Stimulated activated CD8-positive, alpha-beta memory T cell treated with anti-CD3 and anti-CD28 coated beads, Interleukin-15, amount 100 ng/mL, for 48 hours (primary cell): ENCODE data around the gene ANKK1.

ENCODE experiments used
- DNase-seq, 2 donors: peaks; one replicate each; pipeline ENCODE4 v3.0.0-alpha.2; 2020; ENCODE audit warnings: low read depth in 2 of 2

The ANKK1 gene

DNA sequence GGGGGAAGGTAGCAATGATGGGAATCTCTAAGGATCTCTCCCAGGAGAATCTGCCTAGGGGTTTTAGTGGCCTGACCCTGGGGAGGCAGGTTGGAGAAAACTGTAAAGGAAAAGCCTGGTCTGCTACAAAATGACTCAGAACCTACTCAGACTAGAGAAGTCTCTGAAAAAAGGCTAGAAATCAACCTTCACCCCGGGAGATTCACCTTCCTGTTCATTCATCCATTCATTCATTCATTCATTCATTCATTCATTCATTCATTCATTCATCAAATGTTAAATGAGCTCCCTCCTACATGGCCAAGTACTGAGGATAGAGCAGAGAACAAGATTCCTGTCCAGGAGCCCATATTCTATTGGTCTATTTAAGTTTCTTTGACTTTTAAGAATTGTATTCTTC, 8.9 kb upstream of the ANKK1 start:
- DNase-seq, result no peak

DNA sequence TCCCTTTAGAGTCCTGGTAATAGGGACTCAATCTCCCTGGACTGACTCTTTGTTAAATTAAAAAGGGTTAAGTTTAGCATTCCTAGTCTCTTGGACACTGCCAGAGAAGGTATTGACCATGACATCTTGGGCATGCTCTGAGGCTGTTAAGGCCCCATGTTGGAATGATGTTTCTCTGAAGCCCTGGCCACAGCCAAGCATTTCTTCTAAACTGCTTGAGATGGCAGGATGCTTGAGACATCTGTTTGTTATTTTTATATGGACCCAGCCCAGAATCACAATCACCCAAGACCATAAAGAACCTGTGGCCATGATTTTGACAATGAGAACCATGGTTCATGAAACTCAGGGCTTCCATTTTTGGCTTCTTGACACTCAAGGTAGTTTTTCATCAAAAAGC, 5.5 kb upstream of the ANKK1 start:
- DNase-seq, result no peak

DNA sequence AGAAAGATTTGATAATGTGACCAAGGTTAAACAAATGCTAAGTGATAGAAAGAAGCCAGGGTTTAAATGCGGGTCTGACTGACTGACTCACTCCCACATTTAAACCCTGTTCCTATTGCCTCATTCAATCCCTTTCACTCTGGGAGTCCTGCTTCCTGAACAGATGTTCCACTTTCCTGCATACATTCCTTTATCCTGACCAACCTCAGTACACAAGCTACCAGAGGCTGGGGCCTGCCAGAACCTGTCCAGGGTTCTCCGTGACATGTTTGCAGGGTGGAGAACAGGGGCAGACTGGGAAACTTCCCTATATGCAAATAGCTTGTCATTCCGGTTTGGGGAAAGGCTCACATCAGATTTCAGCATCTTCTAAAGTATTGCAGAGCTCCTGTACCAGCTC, 3.0 kb upstream of the ANKK1 start:
- no peak for DNase-seq

DNA sequence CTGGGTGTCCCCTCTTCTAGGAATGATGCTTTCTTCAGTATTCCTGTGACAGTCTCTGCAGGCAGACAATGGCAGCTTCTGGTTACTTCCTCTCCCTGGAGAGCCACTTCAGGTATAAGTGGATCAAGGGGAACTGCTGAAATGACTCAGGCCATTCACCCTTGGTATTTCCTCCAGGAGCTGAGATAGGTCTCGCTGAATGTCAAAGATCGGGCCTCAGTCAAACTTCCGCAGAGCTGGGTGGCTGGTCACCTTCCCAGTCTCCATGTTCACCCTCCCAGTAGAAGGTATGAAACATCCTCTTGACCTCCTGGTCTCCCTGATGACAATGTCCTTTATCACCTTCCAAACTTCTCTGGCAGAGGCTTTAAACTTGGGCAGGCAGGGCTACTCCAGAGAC, 1.8 kb upstream of the ANKK1 start:
- no peak for DNase-seq

DNA sequence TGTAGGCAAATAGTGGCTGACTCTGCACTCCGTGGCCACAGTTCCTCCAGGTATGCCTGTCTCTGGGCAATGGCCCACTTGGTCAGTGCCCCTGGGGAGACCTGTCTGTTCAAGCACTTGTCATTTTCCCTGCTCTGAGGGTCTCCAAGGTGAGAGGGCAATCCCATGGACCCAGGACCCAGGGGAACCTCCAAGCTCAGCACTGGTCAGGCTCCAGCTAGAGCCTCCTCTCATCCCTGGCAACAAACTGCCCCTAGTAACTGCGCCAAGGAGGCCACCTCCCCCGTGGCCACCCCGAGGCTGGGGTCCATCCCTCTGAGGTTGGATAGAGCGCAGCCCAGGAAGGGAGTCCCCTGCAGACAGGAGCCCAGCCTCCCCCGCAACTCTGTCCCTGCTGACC, 713 bp upstream of the ANKK1 start:
- DNase-seq, result no peak

DNA sequence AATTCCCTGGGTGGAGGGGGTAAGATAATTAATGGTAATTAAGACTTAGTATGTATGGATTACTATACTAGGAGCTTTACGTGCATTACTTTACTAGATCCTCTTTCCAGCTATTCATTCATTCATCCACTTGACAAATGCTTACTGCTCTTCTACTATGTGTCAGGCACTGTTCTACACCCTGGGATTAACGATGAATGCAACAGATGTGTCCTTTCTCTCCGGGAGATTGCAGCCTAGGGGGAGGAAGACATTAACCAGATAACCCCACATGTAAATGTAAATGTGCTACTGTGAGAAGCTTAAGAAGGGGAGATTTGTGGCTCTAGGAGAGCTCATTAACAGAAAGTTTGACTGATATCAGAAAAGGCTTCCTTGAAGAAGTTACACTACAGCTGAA, 1.7 kb downstream of the ANKK1 start:
- DNase-seq, result no peak

DNA sequence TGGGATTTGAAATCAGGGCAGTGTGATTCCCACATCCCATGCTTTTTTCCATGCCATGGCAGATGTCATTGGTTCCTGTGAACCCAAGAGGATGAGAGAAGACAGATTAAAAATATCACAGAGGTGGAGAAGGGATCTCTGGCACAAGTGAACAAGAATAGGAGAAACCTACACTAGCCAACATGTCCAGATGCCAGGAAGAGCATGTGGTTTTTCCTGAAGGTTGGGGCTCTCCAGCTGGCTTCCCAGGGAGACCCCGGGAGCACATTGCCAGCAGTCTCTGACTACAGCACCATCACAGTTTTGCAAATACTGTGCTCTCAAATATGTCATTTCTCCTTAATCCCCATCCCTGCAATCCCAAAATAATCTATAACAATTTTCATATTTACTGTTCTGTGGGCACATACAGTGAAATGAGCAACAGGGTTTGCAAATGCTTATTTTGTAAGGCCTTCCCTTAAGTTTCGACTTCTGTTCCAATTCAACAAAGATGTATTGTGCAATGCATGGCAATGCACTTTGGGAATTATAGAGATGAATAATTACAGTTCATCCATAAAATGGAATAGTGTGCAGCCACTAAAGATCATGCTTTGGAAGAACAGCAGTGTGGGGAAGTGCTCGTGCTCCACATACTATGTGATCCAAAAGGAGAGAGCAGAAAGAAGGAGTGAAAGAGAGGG, 4.8 kb downstream of the ANKK1 start:
- DNase-seq, result no peak

DNA sequence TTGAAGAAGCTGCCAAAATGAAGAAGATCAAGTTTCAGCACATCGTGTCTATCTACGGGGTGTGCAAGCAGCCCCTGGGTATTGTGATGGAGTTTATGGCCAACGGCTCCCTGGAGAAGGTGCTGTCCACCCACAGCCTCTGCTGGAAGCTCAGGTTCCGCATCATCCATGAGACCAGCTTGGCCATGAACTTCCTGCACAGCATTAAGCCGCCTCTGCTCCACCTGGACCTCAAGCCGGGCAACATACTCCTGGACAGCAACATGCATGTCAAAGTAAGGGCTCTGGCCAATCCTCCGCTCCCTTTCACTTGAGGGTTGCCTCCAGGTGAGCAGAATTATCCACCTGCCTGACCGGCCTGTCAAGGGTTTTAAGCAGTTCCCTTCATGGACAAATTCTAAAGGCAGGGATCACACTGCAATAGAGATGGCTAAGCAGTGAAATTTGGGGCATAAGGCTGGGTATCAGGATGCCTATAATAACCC, 6.0 kb downstream of the ANKK1 start:
- DNase-seq, result no peak

DNA sequence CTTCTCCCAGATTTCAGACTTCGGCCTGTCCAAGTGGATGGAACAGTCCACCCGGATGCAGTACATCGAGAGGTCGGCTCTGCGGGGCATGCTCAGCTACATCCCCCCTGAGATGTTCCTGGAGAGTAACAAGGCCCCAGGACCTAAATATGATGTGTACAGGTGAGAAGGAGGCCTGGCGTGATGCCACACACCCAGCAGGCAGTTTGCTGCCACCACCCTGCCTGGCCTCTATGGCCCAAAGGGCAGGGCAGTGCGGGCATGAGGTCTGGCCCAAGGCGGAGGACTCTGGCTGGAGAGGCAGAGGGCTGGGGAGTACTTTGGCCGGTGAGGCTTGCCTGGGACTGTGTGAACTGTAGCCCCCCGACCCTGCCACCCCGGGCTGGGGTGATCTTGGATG, 7.3 kb downstream of the ANKK1 start:
- no peak for DNase-seq

DNA sequence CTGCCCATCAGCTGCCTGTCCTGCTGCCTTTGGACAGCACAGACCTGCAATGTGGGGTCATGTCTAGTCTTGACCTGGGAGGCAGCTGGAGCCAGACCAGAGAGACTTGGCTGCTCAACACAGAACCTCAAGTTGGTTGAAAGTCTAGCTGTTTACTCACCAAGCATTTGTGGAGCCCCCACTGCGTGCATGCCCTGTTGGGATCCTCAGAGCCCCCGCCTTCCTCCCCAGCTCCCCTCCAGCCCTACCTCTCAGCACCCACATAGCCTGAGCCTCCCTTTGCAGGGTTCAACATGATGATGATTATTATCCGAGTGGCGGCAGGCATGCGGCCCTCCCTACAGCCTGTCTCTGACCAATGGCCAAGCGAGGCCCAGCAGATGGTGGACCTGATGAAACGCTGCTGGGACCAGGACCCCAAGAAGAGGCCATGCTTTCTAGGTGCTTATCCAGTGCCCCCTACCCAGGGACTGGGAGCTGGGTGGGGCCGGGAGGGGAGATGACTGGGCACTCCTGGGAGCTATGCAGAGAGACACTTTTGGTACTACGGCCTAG, 8.3 kb downstream of the ANKK1 start:
- DNase-seq, result no peak

DNA sequence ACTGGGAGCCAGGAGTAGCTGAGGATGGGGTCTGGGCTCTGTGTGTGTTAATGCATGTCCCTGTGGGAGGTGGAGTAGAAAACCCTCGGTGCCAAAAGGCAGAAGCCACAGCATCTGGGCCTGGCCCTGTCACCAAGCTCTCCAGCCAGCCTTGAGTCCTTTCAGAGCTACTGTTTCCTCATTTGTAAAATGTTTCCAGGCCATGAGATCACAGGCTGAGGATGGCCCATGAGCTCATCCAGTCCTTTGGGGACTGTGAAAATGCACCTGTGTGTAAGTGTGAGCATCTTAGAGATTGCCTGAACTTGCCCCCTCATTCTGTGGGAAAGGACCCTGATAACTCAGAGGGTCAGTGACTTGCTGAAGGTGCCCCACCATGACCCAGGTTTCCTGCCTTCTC, 9.1 kb downstream of the ANKK1 start:
- no peak for DNase-seq

DNA sequence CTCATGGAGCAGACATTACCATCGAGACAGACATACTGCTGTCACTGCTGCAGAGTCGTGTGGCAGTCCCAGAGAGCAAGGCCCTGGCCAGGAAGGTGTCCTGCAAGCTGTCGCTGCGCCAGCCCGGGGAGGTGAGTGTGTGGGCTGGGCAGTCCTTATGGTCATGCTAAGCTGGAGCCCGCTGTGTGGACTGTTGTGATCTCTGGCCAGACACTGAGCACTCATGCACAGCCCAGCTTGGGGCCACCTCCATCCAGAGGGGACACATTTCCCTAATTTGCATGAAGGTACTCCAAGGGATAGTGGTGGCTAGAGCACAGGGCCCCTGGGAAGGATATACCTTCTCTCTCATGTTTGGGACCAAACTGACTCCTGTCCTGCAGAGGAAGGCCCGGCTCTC, 9.6 kb downstream of the ANKK1 start:
- no peak for DNase-seq

DNA sequence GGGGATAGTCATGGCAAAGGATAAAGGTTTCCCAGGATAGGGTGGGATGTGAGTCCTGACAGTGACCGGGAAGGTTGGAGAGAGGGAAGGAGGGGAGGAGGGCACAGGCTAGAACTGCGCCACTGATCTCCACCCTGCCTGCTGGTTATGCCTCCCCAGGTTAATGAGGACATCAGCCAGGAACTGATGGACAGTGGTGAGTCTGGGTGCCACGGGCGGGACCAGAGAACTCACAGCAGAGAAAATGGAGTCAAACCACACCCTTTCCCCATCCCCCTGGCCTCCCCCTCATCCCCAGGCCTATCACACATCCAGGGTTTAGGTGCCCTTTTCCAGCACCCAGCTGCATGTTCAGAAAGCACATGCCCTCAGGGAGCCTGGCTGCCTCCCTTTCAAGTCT, 10.2 kb downstream of the ANKK1 start:
- no peak for DNase-seq

DNA sequence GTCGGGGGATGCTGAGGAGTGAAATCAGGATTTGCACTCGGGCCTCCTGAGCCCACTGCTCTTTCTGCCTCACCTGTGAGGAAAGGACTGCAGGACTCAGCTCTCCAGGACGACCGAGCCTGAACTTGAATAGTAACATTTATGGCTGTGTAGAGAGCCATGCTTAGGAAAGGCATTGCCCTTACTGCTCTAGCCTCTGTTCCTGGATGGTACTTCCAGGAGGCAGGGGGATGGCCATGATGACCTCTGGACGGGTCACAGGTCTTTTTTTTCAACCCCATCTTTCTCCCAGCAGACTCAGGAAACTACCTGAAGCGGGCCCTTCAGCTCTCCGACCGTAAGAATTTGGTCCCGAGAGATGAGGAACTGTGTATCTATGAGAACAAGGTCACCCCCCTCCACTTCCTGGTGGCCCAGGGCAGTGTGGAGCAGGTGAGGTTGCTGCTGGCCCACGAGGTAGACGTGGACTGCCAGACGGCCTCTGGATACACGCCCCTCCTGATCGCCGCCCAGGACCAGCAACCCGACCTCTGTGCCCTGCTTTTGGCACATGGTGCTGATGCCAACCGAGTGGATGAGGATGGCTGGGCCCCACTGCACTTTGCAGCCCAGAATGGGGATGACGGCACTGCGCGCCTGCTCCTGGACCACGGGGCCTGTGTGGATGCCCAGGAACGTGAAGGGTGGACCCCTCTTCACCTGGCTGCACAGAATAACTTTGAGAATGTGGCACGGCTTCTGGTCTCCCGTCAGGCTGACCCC, 11.3 kb downstream of the ANKK1 start:
- no peak for DNase-seq

DNA sequence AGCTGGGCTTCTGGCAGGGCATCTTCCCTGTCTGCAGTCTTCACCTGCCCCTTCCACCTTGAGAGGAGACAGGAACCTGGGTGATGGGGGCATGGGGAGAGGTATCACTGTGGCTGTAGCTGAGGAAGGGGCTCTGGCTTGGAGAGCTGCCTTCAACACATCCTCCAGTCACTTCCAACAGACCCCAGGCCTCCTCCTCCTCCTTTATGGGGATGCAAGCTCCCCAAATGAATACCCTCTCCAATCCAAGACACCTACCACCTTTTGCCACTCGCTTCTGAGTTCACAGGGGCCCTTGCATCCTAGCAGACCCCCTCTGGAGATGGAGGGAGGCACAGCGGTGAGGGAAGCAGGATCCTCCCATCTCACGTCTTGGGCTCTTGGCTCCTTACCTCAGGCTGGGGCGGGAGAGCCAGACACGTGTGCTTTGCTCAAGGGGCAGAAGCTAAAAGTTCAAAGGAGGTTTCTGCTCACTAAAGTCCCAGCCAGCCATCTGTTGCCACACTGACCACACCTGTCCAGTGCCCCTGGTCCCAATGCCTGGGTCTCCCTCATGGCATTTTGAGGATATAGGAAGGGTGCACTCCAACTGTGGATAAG, 13.2 kb downstream of the ANKK1 start:
- no peak for DNase-seq

DNA sequence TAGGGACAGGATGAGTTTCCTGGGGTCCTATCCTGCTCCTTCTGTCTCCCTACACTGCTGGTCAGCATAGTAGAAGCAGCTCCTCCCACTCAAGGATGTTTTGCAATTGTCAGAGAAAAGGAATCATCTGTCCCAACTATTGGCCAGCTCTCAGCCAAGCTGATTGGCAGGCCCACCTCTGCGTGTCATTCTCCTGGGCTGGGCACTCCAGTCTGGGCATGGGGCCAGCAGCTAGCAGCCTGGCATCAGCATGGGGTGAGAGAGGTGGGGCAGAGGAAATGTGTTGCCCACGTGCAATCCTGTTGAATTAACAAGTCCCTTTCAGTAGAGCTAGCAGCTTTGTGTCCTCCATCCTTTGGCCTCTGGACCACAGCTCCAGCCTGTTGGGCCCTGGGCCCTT, 14.1 kb downstream of the ANKK1 start:
- no peak for DNase-seq

DNA sequence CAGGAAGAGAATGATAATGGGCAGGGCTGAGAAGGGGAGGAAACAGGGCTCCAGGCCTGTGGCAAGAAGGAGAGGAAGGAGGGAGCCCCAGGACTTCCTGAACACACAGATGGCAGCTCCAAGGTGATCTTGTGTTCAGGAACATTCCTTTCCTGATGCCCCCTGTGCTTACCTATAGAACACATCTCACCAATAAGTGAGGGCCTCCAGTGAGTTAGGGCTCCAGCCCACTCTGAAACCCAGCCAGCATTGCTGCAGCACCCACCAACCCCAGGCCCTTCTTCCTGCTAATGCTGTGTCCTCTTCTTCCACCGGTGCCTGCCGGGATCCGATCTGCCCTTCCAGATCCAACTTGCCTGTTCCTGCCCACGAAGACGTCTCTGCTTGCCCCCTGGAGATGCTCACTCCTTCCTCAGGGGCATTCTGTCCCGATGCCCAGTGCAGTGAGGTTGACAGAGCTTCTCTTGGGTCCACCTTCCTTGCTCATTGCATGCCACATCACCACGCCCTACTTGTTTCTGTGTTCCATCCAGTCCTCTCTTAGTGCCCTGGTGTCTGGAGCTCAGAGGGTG, 17.4 kb downstream of the ANKK1 start:
- DNase-seq, result no peak

DNA sequence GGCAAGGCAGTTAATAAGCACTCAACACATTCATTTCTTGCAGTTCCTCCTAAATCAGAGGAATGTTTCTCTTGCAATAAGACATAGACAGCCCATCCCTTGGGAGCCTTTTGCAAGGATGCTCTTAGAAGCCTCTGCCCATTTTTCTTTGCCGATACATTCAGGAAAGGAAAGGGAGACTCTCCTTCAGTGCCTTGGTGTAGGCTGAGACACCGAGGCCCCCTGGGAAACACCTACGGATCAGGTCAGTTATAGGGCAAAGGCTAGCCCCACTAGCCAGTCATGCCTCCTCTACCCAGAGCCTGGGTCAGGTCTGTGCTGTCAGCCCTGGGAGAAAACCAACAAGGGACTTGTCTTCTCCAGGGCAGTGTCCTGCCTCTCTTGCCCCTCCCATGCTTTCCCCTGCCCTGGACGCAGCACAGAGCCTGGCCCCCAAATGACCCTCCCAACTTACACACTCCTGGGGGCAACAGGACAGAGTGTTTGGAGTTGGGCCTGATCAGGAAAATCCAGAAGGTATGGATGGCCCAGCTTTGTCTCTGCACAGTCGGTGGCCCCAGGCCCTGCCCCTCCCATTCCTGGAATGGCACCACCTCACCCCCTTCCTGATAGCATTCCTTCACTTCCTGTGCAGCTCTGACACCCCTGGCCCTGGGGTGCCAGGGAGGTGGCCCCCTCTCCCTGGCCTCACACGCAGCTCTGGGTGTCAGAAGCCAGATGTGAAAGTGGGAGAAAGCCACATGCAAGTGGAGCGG, 18.3 kb downstream of the ANKK1 start:
- no peak for DNase-seq

DNA sequence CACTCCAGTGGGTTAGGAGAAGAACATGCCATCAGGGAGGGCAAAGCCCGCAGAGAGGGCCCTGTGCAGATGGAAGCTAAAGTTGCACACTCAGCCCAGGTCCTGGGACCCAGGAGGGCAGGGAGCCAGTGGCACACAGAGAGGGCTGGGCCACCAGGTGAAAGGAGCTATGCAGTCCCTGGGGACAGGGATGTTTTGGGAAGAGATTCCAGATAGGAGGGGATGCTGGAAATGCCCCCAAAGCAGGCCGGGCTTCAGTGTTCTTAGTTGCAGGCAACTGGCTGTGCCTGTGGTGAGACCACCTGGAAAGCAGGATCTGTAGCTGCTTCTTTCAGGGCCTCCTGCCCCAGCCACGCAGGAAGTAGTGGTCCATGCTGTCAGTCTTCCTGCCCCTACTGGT, 19.6 kb downstream of the ANKK1 start:
- no peak for DNase-seq

DNA sequence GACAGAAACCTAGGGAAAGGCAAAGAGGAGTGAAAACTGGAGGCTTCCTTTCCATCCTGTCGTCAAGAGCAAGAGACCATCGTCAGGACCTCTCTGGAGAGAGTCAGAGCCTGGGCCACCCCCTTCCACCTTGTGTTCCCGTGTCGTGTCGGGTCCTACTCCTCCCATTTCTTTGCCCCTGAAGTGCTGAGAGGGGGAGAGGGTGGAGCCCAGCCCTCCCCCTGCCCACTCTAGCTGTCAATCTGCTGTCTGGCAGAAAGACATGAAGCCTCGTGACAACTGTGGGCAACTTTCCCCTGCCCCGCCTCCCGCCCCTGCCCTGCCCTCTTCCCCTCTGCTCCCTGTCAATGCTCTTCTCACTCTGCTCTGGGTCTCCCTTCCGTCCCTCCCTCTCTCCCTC, 20.6 kb downstream of the ANKK1 start:
- DNase-seq, result no peak

DNA sequence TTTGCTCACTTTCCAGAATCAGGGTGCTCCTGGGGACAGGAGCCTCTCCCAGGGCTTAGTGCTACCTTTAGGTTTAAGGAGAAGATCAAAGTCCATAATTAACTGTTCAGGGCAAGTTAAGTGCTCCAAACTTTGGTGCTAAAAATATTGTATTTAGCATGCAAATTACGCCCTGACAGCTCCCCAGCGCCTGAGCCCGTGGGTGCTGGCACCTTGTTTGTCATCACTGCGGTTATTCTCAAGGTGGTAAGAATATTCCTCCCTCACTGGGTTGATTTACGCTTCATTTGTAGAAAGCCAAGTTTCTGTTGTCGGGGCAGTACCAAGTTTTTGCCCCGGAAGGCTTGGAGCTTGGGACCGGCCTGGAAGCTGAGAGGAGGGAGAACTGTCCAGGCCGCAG, 21.3 kb downstream of the ANKK1 start:
- no peak for DNase-seq

DNA sequence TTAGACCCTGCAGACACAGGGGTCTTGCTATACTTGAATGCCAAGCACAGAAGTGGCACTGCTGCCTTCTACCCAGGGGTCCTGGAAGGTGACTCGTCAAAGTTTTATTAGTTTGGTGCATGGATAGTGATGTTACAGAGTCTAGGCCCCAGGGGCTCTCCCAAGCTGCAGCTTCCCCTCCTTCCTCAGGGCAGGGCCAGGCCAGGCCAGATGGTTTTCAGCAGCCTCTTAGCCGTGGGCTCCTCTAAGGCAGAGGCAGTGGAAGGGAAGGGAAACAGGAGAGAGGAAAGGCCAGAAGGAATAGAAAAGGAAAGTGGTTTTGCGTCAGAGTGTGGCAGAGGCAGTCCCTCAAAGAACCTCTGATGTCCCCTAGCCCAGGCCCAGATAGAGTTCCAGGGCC, 21.9 kb downstream of the ANKK1 start:
- DNase-seq, result no peak
